CD4-positive, alpha-beta T cell treated with Interleukin-21 for 1 hour (primary cell): ENCODE measurements around the gene KCNK17.
"Not testable (repeated sequence)": the region's sequence is repeated elsewhere in the genome, so short reads cannot be mapped to it uniquely, and the experiment has no call there.

Source experiments
- DNase-seq: peaks from one replicate; pipeline ENCODE4 v3.0.0-alpha.2; 2020

Gene KCNK17

DNA sequence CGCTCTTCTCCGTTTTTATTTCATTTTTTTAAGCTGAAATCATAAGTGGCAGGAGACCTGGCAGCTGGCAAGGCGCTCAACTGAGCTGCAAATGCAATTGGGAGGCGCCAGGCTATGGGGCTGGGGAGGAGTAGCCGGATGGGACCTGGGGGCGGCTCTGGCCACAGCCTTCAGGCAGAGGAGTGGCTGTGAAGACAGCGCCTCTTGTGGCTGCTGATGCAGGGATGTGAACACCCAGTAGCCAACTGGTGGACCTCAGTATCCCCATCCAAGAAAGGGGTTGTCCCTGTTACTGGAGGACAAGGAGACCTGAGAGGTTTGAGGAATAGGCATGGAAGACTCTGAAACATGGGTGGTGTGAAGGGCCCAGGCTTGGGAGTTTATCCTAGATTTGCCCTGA lies 12.6 kb downstream of the KCNK17 start:
- DNase-seq = no peak

DNA sequence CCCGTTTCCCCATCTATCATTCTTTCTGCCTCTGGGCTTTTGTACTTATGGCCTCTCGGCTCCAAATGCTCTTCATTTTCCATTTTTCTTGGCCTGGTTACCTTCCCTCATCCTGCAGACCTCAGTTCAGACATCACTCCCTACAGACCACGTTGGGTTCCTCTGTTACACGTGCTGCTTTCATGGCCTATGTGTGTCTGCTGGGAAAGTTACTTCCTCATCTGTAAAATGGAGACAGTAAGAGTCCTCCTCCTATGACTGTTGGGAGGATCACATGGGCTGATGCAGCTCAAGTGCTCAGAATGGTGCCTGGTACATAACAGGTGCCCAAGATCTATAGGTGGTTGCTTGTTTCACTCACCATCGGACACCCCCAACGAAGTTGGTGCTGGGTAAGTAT lies 13.5 kb downstream of the KCNK17 start:
- no peak for DNase-seq

DNA sequence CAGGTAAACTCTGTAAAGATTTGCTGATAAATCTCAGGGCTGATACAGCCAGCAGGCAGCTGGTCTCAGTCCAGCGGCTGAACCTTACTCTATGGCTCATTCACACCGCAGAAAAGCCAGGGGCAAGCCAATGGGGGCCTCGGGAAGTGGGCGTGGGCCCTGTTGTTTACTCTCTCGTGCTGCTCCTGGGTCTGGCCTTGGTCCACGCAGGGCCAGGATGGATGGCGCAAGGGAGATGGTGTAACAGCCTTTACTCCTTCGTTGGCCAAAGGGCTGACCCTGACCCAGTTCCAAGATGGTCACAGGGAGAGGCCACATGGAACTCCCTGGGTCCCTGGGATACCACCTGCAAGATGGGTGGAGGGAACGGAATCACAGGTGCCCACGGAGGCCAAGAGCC lies 16.2 kb downstream of the KCNK17 start:
- no peak for DNase-seq

DNA sequence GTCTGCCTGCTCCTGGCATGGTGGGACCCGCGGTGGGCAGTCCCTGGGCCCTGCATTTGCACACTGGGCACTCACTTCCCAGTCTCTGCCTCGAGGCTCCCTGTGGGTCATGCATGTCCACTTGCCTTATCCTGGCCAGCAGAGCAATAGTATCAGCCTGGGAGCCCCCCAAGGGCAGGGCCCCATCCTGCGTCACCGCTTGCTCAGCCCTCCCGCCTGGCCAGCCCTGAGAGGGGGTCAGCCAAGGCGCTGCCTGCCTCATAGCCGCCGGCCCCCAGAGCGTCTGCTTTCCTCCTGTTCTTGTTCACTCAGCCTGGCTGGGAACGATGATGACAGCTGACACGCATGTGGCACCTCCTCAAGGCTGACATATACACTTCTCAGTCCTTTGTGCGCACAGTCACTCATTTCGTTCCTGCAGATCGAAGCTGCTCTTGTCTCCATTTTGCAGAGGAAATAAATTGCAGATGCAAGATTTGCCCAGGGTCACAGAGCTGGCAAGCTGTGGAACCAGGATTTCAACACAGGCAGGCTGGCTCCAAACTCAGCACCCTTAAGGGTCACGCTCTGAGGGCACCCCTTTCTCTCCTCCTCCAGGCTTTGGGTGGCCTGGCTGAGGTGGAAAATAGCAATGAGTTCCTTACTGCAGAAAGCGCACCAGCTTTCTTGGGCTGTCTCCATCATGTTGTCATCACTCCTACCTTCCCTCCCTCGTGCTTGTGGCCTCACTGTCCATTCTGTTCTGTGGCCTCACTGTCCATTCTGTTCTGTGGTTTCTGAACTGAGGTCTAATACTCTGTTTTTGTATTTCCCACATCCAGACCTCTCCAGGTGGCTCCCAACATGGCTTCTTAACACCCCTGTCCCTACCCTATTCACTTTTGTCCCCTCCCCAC lies 17.2 kb downstream of the KCNK17 start:
- no peak for DNase-seq

DNA sequence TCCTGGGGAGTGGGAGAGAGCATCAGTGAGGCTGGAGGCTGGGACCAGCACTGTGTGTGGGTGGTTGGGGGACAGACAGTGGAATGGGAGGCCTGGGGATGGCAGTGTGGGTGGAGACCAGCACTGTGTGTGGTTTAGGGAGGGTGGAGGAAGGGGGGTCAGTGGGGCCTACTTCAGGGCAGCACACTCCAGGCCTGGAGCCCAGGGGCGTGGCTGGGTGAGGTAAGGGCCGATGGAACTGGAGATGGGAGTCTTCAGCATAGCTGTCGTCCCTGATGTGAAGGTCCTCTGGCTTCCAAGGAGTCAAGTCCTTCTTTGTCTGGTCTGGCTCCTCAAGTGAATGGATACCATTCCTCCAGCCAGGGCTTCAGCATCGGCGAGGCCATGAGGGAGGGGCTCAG lies 18.6 kb downstream of the KCNK17 start:
- DNase-seq = no peak

DNA sequence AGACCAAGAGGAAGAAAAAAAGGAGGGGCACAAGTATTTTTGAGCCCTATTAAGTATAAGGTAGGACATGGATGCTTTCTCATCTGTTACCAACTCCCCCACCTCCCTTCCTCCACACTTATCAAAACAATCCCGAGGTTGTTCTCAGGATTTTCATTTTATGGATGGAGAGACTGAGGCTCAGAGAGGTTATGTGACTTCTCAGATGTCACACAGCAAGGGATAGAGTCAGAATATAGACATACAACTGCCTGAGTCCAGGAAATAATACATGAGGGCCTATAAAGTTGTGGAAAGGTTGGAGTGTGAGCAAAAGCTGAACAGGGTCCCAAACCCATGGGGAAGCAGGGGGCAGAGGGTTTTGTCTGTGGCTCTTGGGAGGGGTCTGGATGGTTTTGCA lies 19.3 kb downstream of the KCNK17 start:
- DNase-seq = no peak

DNA sequence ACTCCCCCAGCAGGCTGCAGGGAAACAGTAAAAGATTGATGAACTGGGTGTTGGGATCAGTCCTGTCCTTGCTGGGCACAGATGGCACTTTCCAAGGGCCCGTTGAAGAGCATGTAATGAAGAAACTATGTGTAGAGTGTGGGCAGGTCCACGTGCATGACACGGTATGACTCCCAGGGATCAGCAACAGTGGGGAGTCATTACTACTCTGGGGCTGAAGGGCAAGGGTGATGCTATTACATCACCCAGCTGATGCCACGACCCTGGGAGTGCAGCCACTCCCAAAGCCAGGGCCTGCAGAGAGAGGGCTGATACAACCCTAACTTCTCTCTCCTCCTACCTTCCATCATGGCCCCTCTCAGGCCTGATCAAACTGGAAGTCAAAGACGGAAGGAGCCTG lies 20.1 kb downstream of the KCNK17 start:
- no peak for DNase-seq

DNA sequence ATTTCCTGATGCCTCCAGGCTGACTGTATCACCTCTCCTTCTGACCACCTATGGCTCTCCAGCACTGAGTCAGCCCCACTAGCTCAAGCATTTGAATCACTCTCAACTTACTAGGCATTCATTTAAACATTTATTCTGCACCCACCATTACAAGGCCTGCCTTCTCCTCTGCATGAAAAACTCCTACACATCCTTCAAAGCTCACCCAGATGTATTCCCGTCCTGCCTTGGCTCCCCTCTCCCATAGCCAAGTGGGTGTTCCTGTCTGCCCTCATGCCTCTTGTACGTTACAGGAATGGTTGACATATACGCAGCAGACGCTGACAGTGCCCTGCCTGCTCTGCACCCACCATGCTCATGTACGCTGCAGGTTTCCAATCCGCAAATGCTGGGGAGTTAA lies 21.6 kb downstream of the KCNK17 start:
- no peak for DNase-seq

DNA sequence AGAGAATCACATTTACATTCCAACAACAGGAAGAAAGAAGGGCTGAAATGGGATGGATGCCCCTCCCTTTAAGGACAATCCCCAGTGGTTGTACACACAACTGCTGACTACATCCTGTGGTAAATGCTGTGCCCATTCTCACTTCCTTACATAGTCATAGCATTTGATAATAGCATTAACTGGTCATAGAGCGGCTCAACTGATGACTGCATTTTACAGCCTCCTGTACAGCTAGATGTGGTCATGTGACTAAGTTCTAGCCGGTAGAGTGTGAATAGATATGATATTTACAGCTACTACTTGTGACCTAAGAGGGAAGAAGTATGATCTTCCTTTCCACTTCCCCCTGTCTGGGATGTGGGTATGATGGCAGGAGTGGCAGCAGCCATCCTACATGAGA lies 24.7 kb downstream of the KCNK17 start:
- DNase-seq = no peak

DNA sequence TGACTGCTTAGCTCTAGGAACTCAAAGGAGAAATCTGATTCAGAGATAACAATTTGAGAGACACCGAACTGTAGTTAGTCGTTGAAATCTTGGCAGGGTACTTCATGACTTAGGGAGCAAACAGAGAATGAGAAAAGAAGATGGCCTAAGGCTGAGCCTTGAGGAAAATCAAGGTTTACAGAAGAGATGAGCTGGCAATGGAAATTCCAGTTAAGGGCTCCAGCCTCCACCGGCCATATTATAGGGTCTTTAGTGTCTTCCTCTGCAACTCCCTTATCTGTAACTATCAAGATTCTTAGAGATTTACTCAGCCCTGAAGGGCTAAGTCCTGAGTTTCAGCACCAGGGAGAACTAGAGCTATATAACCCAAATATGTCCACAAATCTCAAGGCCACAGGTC lies 26.6 kb downstream of the KCNK17 start:
- no peak for DNase-seq

DNA sequence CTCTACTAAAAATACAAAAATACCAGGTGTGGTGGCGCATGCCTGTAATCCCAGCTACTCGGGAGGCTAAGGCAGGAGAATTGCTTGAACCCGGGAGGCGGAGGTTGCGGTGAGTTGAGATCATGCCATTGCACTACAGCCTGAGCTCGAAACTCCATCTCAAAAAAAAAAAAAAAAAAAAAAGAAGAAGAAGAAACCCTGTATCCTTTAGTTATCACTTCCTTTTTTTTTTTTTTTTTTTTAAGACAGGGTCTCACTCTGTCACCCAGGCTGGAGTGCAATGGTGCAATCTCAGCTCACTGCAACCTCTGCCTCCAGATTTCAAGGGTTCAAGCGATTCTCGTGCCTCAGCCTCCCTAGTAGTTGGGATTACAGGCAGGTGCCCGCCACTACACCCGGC lies 27.6 kb downstream of the KCNK17 start:
- DNase-seq = not testable (repeated sequence)

DNA sequence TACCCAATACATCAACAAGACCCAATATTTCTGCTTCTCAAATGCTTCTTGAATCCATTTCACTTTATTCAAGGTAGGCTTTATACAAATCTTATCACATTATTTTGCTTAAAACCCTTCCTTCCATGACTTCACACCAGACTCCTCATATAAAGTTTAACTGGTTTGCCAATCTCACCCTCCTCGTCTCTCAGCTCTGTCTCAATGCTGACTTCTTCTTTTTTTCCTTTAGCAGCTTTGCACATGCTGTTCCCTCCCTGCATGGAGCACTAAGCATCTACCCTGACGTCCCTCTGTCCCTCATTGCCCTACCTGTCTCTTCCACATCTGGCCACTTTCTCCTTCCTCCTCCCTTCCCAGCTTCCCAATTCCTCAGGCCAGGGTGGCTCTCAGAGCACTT lies 31.4 kb downstream of the KCNK17 start:
- no peak for DNase-seq

DNA sequence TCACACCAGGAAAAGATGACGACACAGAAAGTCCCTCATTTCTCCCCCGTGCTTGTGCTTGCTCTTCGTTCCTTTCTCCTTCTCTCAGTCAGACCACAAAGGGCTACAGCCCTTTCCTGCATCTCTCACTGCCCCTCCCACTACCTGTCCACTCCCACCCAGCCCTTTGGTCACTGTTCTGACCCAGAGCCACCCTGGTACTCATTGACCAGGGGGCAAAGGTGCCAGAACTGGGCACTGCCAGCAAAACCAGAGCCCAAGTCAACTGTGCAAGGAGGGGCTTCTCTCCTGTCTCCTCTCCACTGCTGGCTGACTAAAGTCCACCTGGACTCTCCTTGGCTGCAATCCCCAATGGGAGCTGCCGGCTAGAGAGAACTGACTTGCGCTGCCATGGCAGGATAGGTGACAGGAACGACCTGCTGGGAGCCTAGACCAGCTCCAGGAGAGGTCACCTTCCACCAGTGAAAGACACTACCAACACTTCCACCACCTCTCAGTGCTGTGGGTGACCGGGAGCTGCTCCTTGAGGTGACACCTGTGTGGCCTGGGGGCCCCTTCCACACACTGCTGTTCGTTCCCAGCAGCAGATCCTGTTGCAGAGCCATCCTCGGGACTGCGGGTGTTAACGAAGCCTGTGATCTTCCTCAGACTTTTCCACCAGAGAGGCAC lies 32.8 kb downstream of the KCNK17 start:
- DNase-seq = no peak

DNA sequence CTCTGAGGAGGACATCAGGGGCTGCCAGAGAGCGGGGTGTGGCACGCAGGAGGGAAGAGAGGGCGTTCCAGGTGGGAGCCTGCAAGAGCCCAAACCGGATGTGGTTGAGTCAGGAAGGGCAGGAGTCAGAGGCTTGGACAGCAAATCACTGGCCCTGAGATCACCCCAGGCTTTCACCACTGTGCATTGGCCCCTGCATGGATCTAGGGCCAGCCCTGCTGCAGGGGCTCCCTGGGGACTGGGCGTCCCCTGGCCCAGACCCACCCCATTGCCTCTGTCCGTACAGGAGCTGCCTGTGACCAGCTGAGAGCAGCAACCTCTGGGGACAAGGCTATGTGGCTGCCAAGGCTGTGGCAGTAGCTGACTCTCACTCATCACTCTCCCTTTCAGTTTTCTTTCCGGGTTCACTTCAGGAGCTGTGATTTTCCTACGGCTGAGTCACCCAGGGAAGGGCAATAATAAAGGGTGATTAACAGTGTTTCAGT lies 33.9 kb downstream of the KCNK17 start:
- no peak for DNase-seq

DNA sequence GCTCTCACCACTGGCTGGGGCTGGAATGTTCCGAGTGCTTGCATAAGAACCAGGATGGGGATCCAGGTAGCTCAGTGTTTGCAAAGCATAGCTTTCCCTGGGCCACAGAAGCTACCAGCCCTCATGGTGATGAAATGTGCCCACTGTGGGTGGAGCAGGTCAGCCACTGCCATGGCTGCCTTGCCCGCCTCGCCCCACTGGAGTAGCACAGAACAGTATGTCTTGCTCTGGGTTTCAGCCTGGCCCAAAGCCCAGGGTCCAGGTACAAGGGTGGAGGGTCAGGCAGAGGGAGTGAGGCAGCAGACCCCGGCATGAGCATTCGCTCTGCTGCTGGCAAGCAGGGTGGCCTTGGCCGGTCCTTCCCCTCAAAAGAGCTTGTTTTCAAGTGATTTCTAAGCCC lies 34.7 kb downstream of the KCNK17 start:
- no peak for DNase-seq

DNA sequence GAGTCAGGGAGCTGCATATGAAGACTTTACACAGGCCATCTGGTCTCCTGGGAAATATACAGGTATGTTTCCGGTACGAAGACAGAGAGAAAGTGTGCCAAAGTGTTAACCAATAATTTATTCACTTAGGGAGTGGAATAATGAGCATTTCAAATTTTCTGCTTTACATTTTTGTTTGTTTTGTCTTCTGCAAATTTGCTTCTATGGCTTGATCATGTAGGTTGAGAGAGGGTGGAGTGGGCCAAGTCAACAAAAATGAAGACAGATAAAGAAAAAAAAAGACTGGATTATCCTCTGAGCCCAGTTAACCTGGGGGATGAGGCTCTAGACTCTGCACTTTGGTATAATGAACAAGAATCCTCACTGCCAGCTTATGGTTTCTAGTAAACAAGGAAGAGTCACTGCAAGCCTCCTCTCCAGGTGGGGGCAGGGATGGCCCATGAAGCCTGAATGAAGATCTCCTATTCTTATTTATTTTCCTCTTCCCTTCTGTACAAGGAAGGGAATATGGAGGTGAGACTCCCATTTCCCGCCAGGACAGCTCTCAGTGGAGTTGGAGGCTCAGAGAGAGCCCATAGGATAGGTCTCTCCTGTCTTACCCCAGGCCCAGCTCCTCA lies 37.7 kb downstream of the KCNK17 start:
- DNase-seq = no peak

DNA sequence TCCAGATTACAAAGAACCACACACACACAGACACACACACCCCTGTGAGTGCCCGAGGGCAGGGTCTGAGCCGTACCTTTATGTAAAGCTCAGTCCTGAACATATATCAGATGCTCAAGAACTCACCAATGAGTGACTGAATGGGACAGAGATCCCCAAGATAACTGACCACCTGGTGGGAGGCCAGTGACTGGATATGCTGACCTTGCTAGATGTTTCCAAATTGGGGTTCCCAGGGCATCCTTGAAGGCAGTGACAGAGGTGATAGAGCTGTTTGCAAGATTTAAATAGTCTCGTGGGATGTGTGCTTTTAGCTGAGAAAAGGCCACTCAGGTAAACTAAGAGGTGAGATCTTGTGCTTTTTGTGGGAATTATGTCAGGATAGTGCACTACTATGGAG lies 39.3 kb downstream of the KCNK17 start:
- no peak for DNase-seq

DNA sequence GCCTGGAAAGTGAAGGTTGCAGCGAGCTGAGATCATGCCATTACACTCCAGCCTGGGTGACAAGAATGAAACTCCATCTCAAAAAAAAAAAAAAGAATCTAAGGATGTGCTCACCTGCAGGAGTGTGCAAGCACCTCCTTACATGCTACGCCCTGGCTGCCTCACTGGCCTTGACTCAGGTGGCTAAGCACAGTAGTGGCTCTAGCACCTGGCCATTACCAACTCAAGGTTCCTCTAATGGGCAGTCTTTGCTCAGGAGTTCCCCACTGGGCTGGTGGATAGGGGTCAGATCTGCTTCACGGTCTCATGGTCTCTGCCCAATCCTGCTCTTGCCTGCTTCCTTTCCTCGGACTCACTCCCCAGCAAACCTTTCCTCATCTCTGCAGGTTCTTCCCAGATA lies 39.7 kb downstream of the KCNK17 start:
- DNase-seq = no peak

DNA sequence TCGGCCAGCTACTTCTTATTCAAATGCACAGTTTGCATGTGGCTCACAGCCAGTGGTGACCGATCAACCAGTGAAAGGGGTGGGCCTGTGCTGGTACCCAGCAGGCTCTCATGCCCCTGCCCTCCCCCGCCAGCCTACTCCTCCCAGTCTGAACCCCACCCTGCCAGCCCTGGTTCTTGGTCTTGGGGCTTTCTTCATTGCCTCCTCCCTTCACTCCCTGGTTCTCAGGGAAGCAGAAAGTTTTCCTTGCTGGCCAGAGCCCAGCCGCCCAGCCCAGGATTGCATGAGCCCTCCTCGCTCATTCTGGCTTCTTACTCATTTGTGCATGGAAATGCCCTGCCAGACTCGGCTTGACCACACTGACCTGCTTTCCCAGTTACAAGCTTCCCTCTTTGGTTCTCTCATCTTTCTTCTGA lies 40.8 kb downstream of the KCNK17 start:
- DNase-seq = no peak

DNA sequence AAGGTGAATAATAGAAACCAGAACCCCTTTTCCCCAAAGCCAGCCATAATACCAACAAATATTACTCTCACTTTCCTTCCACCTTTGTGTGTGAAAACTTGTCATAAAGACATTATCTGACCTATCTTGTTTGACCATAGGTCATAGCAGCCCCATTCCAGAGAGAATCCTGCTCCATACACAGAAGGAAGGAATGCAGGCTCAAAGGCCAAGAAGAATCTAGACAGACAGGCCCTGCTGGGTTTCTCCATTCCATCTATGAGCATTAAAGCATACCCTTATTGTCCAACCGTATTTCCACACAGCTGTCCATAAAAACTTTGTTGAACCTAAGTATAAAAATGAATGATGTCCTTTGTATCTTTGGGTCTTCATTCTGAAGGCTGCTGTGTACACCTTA lies 44.3 kb downstream of the KCNK17 start:
- no peak for DNase-seq

DNA sequence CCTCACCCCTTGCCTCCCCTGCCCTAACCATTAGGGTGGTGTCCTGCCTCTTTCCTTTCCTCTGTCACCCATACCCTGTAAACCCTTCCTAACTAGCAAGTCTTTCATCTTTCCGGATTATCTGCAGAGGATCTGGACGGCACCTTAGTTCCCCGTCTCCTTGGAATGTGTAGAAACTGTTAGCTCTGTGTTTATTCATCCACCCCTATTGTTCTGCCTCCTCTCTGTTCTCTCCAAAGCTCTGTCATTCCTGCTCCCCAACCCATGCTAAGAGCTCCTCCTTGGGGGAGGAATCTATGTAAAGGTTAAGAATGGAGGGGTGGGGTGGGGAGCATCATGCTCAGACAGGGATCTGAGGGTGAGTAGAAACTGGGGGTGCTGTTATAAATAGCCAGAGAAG lies 45.5 kb downstream of the KCNK17 start:
- no peak for DNase-seq

DNA sequence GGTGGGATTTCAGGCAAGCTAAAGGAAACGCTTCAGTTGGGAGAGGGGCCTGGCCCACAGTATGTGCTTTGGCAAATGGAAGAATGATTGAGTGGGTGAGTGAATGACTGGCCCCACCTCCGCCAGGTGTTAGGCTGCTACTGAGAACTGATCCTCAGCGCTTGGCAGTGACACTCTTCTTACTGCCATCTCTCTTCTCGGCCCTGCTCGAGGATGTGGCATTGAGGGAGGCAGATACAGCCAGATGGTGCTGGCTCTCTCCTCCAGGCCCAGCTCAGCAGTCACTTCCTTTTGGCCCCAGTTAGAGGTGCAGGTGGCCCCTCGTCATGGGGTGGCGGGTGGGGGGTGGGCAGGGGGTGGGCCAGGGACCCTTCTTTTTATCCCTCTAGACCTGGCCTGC lies 46.0 kb downstream of the KCNK17 start:
- DNase-seq = no peak

DNA sequence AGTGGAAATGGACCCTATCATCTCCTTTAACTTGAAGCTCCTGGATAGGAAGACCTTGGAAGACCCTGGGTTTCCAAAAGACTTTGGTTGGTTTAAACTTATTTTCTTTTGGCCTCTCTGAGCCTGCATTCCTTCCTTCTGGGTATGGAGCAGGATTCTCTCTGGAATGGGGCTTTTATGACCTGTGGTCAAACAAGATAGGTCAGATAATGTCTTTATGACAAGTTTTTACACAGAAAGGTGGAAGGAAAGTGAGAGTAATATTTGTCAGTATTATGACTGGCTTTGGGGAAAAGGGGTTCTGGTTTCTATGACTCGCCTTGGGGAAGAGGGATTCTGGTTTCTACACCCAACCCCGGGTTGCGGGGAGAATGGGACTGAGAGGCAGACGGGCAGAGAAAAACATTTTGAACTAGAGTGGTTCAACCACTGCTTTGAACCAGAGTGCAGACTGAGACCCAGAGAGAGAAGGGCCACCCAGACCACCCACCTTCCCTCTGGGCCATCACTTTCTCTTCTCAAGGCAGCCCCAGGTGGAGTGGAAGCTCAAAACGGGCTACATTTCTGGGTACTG lies 47.4 kb downstream of the KCNK17 start:
- no peak for DNase-seq

DNA sequence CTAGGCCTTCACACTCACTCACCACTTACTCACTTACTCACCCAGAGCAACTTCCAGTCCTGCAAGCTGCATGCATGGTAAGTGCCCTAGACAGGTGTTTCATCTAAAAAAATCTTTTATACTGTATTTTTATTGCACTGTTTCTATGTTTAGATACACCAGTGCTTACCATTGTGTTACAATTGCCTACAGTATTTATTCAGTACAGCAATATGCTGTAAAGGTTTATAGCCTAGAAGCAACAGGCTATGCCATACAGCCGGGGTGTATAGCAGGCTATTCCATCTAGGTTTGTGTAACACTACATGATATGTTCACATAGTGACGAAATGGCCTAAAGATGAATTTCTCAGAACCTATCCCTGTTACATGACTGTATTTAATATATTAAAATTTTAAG lies 47.8 kb downstream of the KCNK17 start:
- no peak for DNase-seq
